ENCODE data around the gene SLC6A6.

Gene SLC6A6

DNA sequence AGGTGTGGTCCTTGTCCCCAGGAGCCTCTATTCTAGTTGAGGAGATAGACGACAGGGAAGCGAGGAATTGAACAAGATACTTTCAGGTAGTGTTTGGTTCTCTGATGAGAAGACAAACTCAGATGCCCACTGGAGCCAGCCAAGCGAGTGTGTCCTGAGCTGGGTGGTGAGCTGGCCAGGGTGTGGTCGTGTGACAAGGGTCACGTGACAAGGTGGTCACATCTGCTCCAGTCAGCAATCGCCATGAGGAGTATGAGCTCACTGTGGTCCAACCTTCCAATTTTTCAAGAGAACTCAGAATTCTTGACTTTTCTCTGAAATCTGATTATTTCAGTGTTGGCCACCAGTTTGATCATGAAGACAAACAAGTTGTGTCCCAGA lies 39.5 kb downstream of the SLC6A6 start:
- Histone ChIP-seq H3K27me3 (ENCODE audit: control insufficient read depth in 1 of 2, insufficient read depth in 1 of 2, low read length in 2 of 2) (no peaks in the 10 kb centered on the region), H3K4me3 (ENCODE audit: insufficient read depth in 1 of 2, low read depth in 1 of 2, low read length in 2 of 2) (no peak overlapping the region), H3K27ac (ENCODE audit: low read length, poor library complexity, severe bottlenecking) (no peak overlapping the region), H3K18ac (ENCODE audit: low read depth in 1 of 2, low read length in 2 of 2) (peak overlapping the region; percentile 47 to 64), H2BK15ac (ENCODE audit: low read depth, poor library complexity, severe bottlenecking) (no peak overlapping the region), H3K4me1 (ENCODE audit: control insufficient read depth, insufficient read depth, low read depth, low read length) (peaks cover 40% of the 10 kb centered on the region), H2BK120ac (ENCODE audit: low read depth, low read length) (no peak overlapping the region), H3K79me1 (replicated peaks; ENCODE audit: low read length, poor library complexity, severe bottlenecking) (peaks cover 33% of the 10 kb centered on the region), H2BK12ac (ENCODE audit: low read length in 2 of 2) (no peak overlapping the region), H4K91ac (ENCODE audit: low read length) (peak overlapping the region; percentile 76), H2BK5ac (ENCODE audit: low read depth, low read length, poor library complexity, severe bottlenecking) (no peak overlapping the region), H2AFZ (ENCODE audit: low read depth, low read length) (no peak overlapping the region), H3K36me3 (ENCODE audit: control insufficient read depth in 1 of 2, insufficient read depth in 2 of 2, low read depth in 1 of 2, low read length in 2 of 2) (peaks cover 23 to 53% of the 10 kb centered on the region in 2 experiments), H3K14ac (ENCODE audit: low read length in 2 of 2) (peak overlapping the region in 1 of 2 experiments; percentile 76), H3K4me2 (ENCODE audit: low read length, poor library complexity, severe bottlenecking) (no peak overlapping the region), H3K9me3 (ENCODE audit: control insufficient read depth, low read length) (no peaks in the 10 kb centered on the region), H2AK5ac (ENCODE audit: low read length, severe bottlenecking) (no peak overlapping the region), H3K23ac (ENCODE audit: low read length in 2 of 2) (no peak overlapping the region), H3K9ac (ENCODE audit: low read length) (no peak overlapping the region), H4K8ac (ENCODE audit: low read length) (no peak overlapping the region), H3K4ac (ENCODE audit: low read depth in 1 of 2, low read length in 2 of 2) (no peak overlapping the region)
- WGBS = 91% methylated on average over 6 of the region's 6 CpGs
- DNase-seq = no peak

DNA sequence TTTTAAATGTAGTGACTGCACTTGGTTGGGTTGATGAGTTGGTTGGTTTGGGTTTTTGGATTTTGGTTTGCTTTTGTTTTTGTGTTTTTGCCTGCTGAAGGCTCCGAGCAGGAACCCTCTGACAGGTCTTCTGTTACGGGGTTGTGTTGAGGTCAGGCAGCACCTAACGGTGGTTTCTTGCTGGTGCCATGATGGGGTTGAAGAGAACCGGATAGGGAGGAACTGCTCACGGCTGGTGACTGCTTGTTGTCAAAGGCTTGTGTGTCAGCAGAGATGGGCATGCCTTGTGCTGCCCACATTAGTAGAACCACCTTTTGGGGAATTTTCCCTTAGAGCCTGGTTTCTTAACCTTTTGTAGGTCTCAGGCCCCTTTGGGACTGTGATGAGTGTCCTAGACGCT lies 42.0 kb downstream of the SLC6A6 start:
- peaks cover 48 to 73% of the 10 kb centered on the region in 2 experiments for H3K36me3 ChIP-seq (ENCODE audit: control insufficient read depth in 1 of 2, insufficient read depth in 2 of 2, low read depth in 1 of 2, low read length in 2 of 2)
- H3K4ac ChIP-seq (ENCODE audit: low read depth in 1 of 2, low read length in 2 of 2) = no peak overlapping the region
- H4K8ac ChIP-seq (ENCODE audit: low read length) = no peak overlapping the region
- H3K27ac ChIP-seq (ENCODE audit: low read length, poor library complexity, severe bottlenecking) = no peak overlapping the region
- peaks cover 29% of the 10 kb centered on the region for H3K4me1 ChIP-seq (ENCODE audit: control insufficient read depth, insufficient read depth, low read depth, low read length)
- no peak overlapping the region for H3K4me2 ChIP-seq (ENCODE audit: low read length, poor library complexity, severe bottlenecking)
- no peak overlapping the region for H3K23ac ChIP-seq (ENCODE audit: low read length in 2 of 2)
- DNase-seq = no peak
- no peak overlapping the region for H3K9ac ChIP-seq (ENCODE audit: low read length)
- H4K91ac ChIP-seq (ENCODE audit: low read length) = no peak overlapping the region
- H2BK15ac ChIP-seq (ENCODE audit: low read depth, poor library complexity, severe bottlenecking) = no peak overlapping the region
- WGBS = 97% methylated on average over 6 of the region's 6 CpGs
- no peak overlapping the region for H2BK12ac ChIP-seq (ENCODE audit: low read length in 2 of 2)
- no peak overlapping the region for H2BK5ac ChIP-seq (ENCODE audit: low read depth, low read length, poor library complexity, severe bottlenecking)
- H2BK120ac ChIP-seq (ENCODE audit: low read depth, low read length) = no peak overlapping the region
- no peak overlapping the region for H3K4me3 ChIP-seq (ENCODE audit: insufficient read depth in 1 of 2, low read depth in 1 of 2, low read length in 2 of 2)
- no peaks in the 10 kb centered on the region for H3K27me3 ChIP-seq (ENCODE audit: control insufficient read depth in 1 of 2, insufficient read depth in 1 of 2, low read length in 2 of 2)
- no peak overlapping the region for H2AFZ ChIP-seq (ENCODE audit: low read depth, low read length)
- H3K9me3 ChIP-seq (ENCODE audit: control insufficient read depth, low read length) = peaks cover 5% of the 10 kb centered on the region
- H3K14ac ChIP-seq (ENCODE audit: low read length in 2 of 2) = no peak overlapping the region
- peaks cover 44% of the 10 kb centered on the region for H3K79me1 ChIP-seq (replicated peaks; ENCODE audit: low read length, poor library complexity, severe bottlenecking)
- H3K18ac ChIP-seq (ENCODE audit: low read depth in 1 of 2, low read length in 2 of 2) = no peak overlapping the region
- no peak overlapping the region for H2AK5ac ChIP-seq (ENCODE audit: low read length, severe bottlenecking)

DNA sequence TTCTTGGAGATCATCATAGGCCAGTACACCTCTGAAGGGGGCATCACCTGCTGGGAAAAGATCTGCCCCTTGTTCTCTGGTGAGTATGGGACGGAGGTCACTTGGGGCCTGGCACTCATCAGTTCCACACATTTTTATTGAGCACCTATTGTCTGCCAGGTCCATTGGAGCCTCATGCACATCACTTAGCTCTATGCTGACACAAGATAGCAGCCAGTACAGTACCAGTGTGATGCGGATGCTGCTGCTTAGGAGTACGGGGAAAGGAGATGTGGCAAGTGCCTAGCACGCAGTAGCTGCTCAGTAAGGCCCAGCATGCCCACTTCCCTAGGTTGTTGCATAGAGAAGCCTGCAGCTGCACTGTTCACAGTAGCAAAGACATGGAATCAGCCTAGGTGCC lies 43.4 kb downstream of the SLC6A6 start:
- Histone ChIP-seq H3K4me2 (ENCODE audit: low read length, poor library complexity, severe bottlenecking) (no peak overlapping the region), H3K14ac (ENCODE audit: low read length in 2 of 2) (no peak overlapping the region), H3K27ac (ENCODE audit: low read length, poor library complexity, severe bottlenecking) (no peak overlapping the region), H2AFZ (ENCODE audit: low read depth, low read length) (no peak overlapping the region), H3K18ac (ENCODE audit: low read depth in 1 of 2, low read length in 2 of 2) (no peak overlapping the region), H3K4me1 (ENCODE audit: control insufficient read depth, insufficient read depth, low read depth, low read length) (peaks cover 17% of the 10 kb centered on the region), H2BK120ac (ENCODE audit: low read depth, low read length) (no peak overlapping the region), H4K91ac (ENCODE audit: low read length) (no peak overlapping the region), H2BK12ac (ENCODE audit: low read length in 2 of 2) (no peak overlapping the region), H3K36me3 (ENCODE audit: control insufficient read depth in 1 of 2, insufficient read depth in 2 of 2, low read depth in 1 of 2, low read length in 2 of 2) (peaks cover 57 to 78% of the 10 kb centered on the region in 2 experiments), H3K9me3 (ENCODE audit: control insufficient read depth, low read length) (peaks cover 5% of the 10 kb centered on the region), H3K9ac (ENCODE audit: low read length) (no peak overlapping the region), H3K27me3 (ENCODE audit: control insufficient read depth in 1 of 2, insufficient read depth in 1 of 2, low read length in 2 of 2) (no peaks in the 10 kb centered on the region), H4K8ac (ENCODE audit: low read length) (no peak overlapping the region), H3K4me3 (ENCODE audit: insufficient read depth in 1 of 2, low read depth in 1 of 2, low read length in 2 of 2) (no peak overlapping the region), H3K4ac (ENCODE audit: low read depth in 1 of 2, low read length in 2 of 2) (no peak overlapping the region), H3K79me1 (replicated peaks; ENCODE audit: low read length, poor library complexity, severe bottlenecking) (peaks cover 40% of the 10 kb centered on the region), H2BK15ac (ENCODE audit: low read depth, poor library complexity, severe bottlenecking) (no peak overlapping the region), H2AK5ac (ENCODE audit: low read length, severe bottlenecking) (no peak overlapping the region), H2BK5ac (ENCODE audit: low read depth, low read length, poor library complexity, severe bottlenecking) (no peak overlapping the region), H3K23ac (ENCODE audit: low read length in 2 of 2) (no peak overlapping the region)
- over 99% methylated on average over 3 of the region's 4 CpGs for WGBS
- no peak for DNase-seq

DNA sequence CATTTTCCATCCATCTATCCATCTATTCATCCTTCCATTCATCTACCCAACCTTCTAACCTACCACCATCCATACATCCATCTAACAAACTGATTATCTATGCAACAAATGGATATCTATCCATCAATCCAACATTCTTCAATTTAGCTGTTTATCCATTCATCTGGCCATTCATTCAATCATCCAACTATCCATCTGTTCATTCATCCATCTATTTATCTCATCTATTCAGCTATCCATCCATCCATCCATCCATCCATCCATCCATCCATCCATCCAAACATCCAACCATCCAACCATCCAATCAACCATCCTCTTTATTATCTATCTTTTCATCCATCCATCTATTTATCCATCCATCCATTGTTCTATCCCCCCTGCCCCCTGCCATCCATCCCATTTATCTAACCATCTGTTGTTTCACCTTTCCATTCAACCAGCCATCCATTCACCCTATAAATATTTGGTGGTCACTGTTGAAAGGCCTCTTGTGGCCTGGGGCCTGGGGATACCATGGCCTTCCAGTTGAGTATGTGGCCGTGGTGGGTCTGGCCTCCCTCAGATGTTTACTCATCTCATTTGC lies 44.7 kb downstream of the SLC6A6 start:
- no peak overlapping the region for H3K4me3 ChIP-seq (ENCODE audit: insufficient read depth in 1 of 2, low read depth in 1 of 2, low read length in 2 of 2)
- H3K79me1 ChIP-seq (replicated peaks; ENCODE audit: low read length, poor library complexity, severe bottlenecking) = peaks cover 33% of the 10 kb centered on the region
- H3K4me1 ChIP-seq (ENCODE audit: control insufficient read depth, insufficient read depth, low read depth, low read length) = peaks cover 14% of the 10 kb centered on the region
- no peak overlapping the region for H2AK5ac ChIP-seq (ENCODE audit: low read length, severe bottlenecking)
- no peak overlapping the region for H3K9ac ChIP-seq (ENCODE audit: low read length)
- H4K8ac ChIP-seq (ENCODE audit: low read length) = no peak overlapping the region
- DNase-seq = no peak
- WGBS = 94% methylated on average over 1 of the region's 1 CpG
- H3K18ac ChIP-seq (ENCODE audit: low read depth in 1 of 2, low read length in 2 of 2) = no peak overlapping the region
- H3K14ac ChIP-seq (ENCODE audit: low read length in 2 of 2) = no peak overlapping the region
- H3K9me3 ChIP-seq (ENCODE audit: control insufficient read depth, low read length) = peaks cover 5% of the 10 kb centered on the region
- no peaks in the 10 kb centered on the region for H3K27me3 ChIP-seq (ENCODE audit: control insufficient read depth in 1 of 2, insufficient read depth in 1 of 2, low read length in 2 of 2)
- no peak overlapping the region for H2BK12ac ChIP-seq (ENCODE audit: low read length in 2 of 2)
- H3K27ac ChIP-seq (ENCODE audit: low read length, poor library complexity, severe bottlenecking) = no peak overlapping the region
- no peak overlapping the region for H4K91ac ChIP-seq (ENCODE audit: low read length)
- H2BK120ac ChIP-seq (ENCODE audit: low read depth, low read length) = no peak overlapping the region
- H3K4me2 ChIP-seq (ENCODE audit: low read length, poor library complexity, severe bottlenecking) = no peak overlapping the region
- no peak overlapping the region for H2BK15ac ChIP-seq (ENCODE audit: low read depth, poor library complexity, severe bottlenecking)
- no peak overlapping the region for H2AFZ ChIP-seq (ENCODE audit: low read depth, low read length)
- H2BK5ac ChIP-seq (ENCODE audit: low read depth, low read length, poor library complexity, severe bottlenecking) = no peak overlapping the region
- H3K23ac ChIP-seq (ENCODE audit: low read length in 2 of 2) = no peak overlapping the region
- H3K4ac ChIP-seq (ENCODE audit: low read depth in 1 of 2, low read length in 2 of 2) = no peak overlapping the region
- peaks cover 64 to 80% of the 10 kb centered on the region in 2 experiments for H3K36me3 ChIP-seq (ENCODE audit: control insufficient read depth in 1 of 2, insufficient read depth in 2 of 2, low read depth in 1 of 2, low read length in 2 of 2)
